Panc1 (cell line): ENCODE measurements around the gene NCR3LG1. TPM values are rescaled to one million over a fixed set of nuclear protein-coding genes. Genes with fewer than 3 reads are reported as not detected.

Experiments
- ATAC-seq: fragments of 200-7000 bp; cut with Tn5 transposase; 2 replicates; pipeline ENCODE4 v1.9.1; 2020; ENCODE audit warnings: mild to moderate bottlenecking, moderate library complexity
- BruUV-seq: library from RNA; stranded (reverse); fragments of 400-500 nt; replicated peaks from 2 replicates; lab custom pipeline; 2021; lab: Mats Ljungman, UMichigan
- CTCF ChIA-PET: fragments of 300-600 bp; sonication (Branson Sonifier 250); formaldehyde crosslinking; loops from one replicate; lab custom pipeline; 2022; ENCODE audit warnings: antibody characterized with exemption; lab: Charles Lee
- POLR2A ChIA-PET: fragments of 300-600 bp; sonication (Branson Sonifier 250); formaldehyde crosslinking; loops from one replicate; lab custom pipeline; 2022; ENCODE audit warnings: antibody characterized with exemption; lab: Charles Lee
- DNase-seq: peaks from one replicate; pipeline ENCODE4 v3.0.0-alpha.2; 2010; ENCODE audit warnings: low read depth, low spot score
- H3K27ac ChIP-seq: 2 replicates; pipeline ENCODE4 v1.5.1; 2011; ENCODE audit warnings: mild to moderate bottlenecking, low read length, inconsistent platforms
- H3K27me3 ChIP-seq: fragments of 200-500 bp; sonication (Bioruptor generic); 2 replicates; pipeline ENCODE4 v1.6.0; 2014; ENCODE audit warnings: low read length, inconsistent platforms; ENCODE audit not compliant: control insufficient read depth, insufficient read depth
- H3K36me3 ChIP-seq: fragments of 200-500 bp; sonication (Bioruptor generic); 2 replicates; pipeline ENCODE4 v1.5.1; 2014; ENCODE audit warnings: inconsistent platforms, mild to moderate bottlenecking, low read length, moderate library complexity; ENCODE audit not compliant: control insufficient read depth, insufficient read depth
- H3K4me1 ChIP-seq: 2 replicates; pipeline ENCODE4 v1.5.1; 2011; ENCODE audit warnings: inconsistent platforms, mild to moderate bottlenecking, low read length, moderate library complexity; ENCODE audit not compliant: control insufficient read depth, insufficient read depth
- H3K4me3 ChIP-seq, 2 experiments: 2 replicates each; pipeline ENCODE4 v1.5.1; 2011 to 2012; ENCODE audit warnings: low read depth in 2 of 2, low read length in 2 of 2, mild to moderate bottlenecking in 2 of 2, inconsistent platforms in 1 of 2, moderate library complexity in 1 of 2
- H3K9me3 ChIP-seq: fragments of 200-500 bp; sonication (Bioruptor generic); 2 replicates; pipeline ENCODE4 v1.5.1; 2014; ENCODE audit warnings: low read depth, mild to moderate bottlenecking, inconsistent platforms, low read length, moderate library complexity; ENCODE audit not compliant: control insufficient read depth, insufficient read depth
- POLR2AphosphoS5 ChIP-seq: IDR thresholded peaks from 2 replicates; pipeline ENCODE4 v1.6.1; 2012; ENCODE audit warnings: mild to moderate bottlenecking, low read depth, low read length, moderate library complexity
- SIN3A ChIP-seq: IDR thresholded peaks from 2 replicates; pipeline ENCODE4 v1.6.1; 2012; ENCODE audit warnings: low read depth, mild to moderate bottlenecking, low read length, moderate library complexity, borderline replicate concordance; ENCODE audit not compliant: insufficient read depth
- TCF7L2 ChIP-seq: IDR thresholded peaks from 2 replicates; pipeline ENCODE4 v1.6.1; 2011; ENCODE audit warnings: mild to moderate bottlenecking, low read depth, low read length, inconsistent platforms
- in situ Hi-C: cut with HindIII; loops from 2 replicates; pipeline ENCODE4 v1.10.0; 2016; ENCODE audit warnings: low sequenced_read_pairs, low pct_unique_long_range_greater_than_20kb
- intact Hi-C: fragments of 100-400 bp; cut with micrococcal nuclease; formaldehyde crosslinking; loops from one replicate; pipeline ENCODE4 v1.10.0; 2022; ENCODE audit not compliant: unreplicated experiment
- total RNA-seq: library from RNA; stranded (reverse); gene quantifications from one replicate; pipeline ENCODE4 v1.2.1, GENCODE V29; 2021; ENCODE audit not compliant: unreplicated experiment
- TF ChIP-seq, protein P1 (sequence below): fragments of 450-650 bp; IDR thresholded peaks from 2 replicates; pipeline ENCODE4 v1.5.1; 2017; ENCODE audit warnings: mild to moderate bottlenecking
- TF ChIP-seq, protein P2 (sequence below), 2 experiments: IDR thresholded peaks; 2 replicates each; pipeline ENCODE4 v1.6.1; 2011 to 2012; ENCODE audit warnings: low read depth in 2 of 2, control low read depth in 1 of 2, low read length in 1 of 2, mild to moderate bottlenecking in 1 of 2, moderate library complexity in 1 of 2; ENCODE audit not compliant: insufficient read depth in 1 of 2

The NCR3LG1 gene
- total RNA-seq, 1 experiment from 2014 or later, result 8.6 TPM

DNA sequence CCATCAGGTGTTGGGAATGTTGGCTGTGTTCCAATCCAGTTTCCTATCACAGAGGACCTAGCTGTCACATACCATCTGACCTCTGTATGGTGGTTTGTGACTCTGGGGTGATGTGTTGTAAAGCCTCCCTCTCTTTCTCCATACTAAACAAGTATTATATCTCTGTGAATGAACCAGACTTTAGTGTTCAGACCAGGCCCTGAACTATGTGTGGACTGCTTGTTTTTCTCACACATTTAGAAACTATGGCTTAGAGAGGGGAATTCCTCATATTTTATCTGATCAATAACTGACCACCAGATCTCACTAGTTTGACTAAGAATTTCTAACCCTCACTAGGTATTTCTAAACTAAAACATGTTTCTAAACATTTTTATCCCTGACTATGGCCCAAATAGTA, 17.5 kb downstream of the NCR3LG1 start:
- no peak overlapping the region for H3K27ac ChIP-seq
- no peaks in the 10 kb centered on the region for H3K4me1 ChIP-seq
- DNase-seq, result no peak
- in situ Hi-C loops, result no loop called here
- no TSS peak for BruUV-seq
- no peak overlapping the region for H3K4me3 ChIP-seq
- H3K36me3 ChIP-seq, result no peaks in the 10 kb centered on the region
- ATAC-seq, result no peak
- H3K9me3 ChIP-seq, result peaks cover 40% of the 10 kb centered on the region; the same call in 1 of the 2 replicates
- CTCF ChIA-PET, result no interaction called here
- TF ChIP-seq SIN3A, result no peak
- TF ChIP-seq, protein P1, sequence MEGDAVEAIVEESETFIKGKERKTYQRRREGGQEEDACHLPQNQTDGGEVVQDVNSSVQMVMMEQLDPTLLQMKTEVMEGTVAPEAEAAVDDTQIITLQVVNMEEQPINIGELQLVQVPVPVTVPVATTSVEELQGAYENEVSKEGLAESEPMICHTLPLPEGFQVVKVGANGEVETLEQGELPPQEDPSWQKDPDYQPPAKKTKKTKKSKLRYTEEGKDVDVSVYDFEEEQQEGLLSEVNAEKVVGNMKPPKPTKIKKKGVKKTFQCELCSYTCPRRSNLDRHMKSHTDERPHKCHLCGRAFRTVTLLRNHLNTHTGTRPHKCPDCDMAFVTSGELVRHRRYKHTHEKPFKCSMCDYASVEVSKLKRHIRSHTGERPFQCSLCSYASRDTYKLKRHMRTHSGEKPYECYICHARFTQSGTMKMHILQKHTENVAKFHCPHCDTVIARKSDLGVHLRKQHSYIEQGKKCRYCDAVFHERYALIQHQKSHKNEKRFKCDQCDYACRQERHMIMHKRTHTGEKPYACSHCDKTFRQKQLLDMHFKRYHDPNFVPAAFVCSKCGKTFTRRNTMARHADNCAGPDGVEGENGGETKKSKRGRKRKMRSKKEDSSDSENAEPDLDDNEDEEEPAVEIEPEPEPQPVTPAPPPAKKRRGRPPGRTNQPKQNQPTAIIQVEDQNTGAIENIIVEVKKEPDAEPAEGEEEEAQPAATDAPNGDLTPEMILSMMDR, result no peak
- intact Hi-C loops, result no loop called here
- no peaks in the 10 kb centered on the region for H3K27me3 ChIP-seq
- POLR2A ChIA-PET, result no interaction called here

DNA sequence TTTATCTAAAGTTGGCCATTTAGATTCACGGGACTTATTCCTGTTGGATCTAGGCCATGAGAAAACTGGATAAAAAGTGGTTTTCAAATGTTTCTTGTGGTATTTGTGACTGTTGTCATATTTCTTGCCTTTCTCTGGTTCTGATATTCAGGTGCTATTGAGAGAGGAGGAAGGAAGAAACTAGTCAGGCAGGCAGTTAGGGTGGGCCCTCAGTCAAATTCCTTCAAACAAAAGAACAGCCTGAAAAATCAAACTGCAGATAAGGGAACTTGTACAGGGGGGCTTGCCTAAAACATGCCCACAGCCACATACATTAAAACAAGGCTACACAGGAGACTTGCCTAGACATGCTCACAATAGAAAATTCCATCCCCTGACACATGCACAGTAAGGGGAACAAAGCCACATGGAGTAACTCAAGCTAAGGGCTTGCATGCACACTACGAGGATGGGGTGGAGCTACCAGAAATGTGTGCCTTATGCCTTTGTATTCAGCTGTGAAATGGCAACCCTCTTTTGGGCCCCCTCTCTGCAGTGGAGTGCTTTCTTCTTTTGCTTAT, 18.2 kb downstream of the NCR3LG1 start:
- Histone ChIP-seq H3K36me3 (no peaks in the 10 kb centered on the region), H3K27me3 (no peaks in the 10 kb centered on the region), H3K4me3 (no peak overlapping the region), H3K9me3 (peaks cover 40% of the 10 kb centered on the region; the same call in 1 of the 2 replicates), H3K27ac (no peak overlapping the region), H3K4me1 (no peaks in the 10 kb centered on the region)
- no peak for ATAC-seq
- TF ChIP-seq, protein P1, result no peak
- TF ChIP-seq POLR2AphosphoS5 (no peak), TCF7L2 (no peak), SIN3A (no peak)
- TF ChIP-seq, protein P2, sequence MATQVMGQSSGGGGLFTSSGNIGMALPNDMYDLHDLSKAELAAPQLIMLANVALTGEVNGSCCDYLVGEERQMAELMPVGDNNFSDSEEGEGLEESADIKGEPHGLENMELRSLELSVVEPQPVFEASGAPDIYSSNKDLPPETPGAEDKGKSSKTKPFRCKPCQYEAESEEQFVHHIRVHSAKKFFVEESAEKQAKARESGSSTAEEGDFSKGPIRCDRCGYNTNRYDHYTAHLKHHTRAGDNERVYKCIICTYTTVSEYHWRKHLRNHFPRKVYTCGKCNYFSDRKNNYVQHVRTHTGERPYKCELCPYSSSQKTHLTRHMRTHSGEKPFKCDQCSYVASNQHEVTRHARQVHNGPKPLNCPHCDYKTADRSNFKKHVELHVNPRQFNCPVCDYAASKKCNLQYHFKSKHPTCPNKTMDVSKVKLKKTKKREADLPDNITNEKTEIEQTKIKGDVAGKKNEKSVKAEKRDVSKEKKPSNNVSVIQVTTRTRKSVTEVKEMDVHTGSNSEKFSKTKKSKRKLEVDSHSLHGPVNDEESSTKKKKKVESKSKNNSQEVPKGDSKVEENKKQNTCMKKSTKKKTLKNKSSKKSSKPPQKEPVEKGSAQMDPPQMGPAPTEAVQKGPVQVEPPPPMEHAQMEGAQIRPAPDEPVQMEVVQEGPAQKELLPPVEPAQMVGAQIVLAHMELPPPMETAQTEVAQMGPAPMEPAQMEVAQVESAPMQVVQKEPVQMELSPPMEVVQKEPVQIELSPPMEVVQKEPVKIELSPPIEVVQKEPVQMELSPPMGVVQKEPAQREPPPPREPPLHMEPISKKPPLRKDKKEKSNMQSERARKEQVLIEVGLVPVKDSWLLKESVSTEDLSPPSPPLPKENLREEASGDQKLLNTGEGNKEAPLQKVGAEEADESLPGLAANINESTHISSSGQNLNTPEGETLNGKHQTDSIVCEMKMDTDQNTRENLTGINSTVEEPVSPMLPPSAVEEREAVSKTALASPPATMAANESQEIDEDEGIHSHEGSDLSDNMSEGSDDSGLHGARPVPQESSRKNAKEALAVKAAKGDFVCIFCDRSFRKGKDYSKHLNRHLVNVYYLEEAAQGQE (IDR thresholded peaks at IDR 0.05; ENCODE audit: insufficient read depth in 1 of 2, low read depth in 2 of 2, low read length in 1 of 2), result no peak
- ChIA-PET CTCF (no interaction called here), POLR2A (no interaction called here)
- intact Hi-C loops (no loop called here), in situ Hi-C loops (no loop called here)
- no peak for DNase-seq
- no TSS peak for BruUV-seq
